ENCODE results near the gene UIMC1.
A peak's percentile ranks its signal among the peaks of the same experiment; 100 is the strongest.
"Not testable (repeated sequence)": the region's sequence is repeated elsewhere in the genome, so short reads cannot be mapped to it uniquely, and the experiment has no call there.

Gene UIMC1

GRCh38 chr5:176879663-176880361, 126.8 kb downstream of the UIMC1 start:
- DNase-seq, result no peak
- in situ Hi-C loops (cut with HindIII; ENCODE audit: low pct_ligation_motif_present, low pct_unique_long_range_greater_than_20kb, low sequenced_read_pairs), result no loop called here

GRCh38 chr5:176878906-176879662, 127.5 kb downstream of the UIMC1 start:
- no peak for DNase-seq
- in situ Hi-C loops (cut with HindIII; ENCODE audit: low pct_ligation_motif_present, low pct_unique_long_range_greater_than_20kb, low sequenced_read_pairs), result no loop called here

GRCh38 chr5:176878463-176878862, 128.1 kb downstream of the UIMC1 start:
- in situ Hi-C loops (cut with HindIII; ENCODE audit: low pct_ligation_motif_present, low pct_unique_long_range_greater_than_20kb, low sequenced_read_pairs), result no loop called here

GRCh38 chr5:176877793-176878331, 128.7 kb downstream of the UIMC1 start:
- no peak for DNase-seq
- in situ Hi-C loops (cut with HindIII; ENCODE audit: low pct_ligation_motif_present, low pct_unique_long_range_greater_than_20kb, low sequenced_read_pairs), result no loop called here

More at GRCh38 chr5:176878463-176878862, 128.1 kb downstream of the UIMC1 start:
- no peak for DNase-seq

- in situ Hi-C loops (cut with HindIII; ENCODE audit: low pct_ligation_motif_present, low pct_unique_long_range_greater_than_20kb, low sequenced_read_pairs), result no loop called here
- no peak for DNase-seq
These were observed 129.8 kb downstream of the UIMC1 start for GRCh38 chr5:176876506-176877431.

GRCh38 chr5:176875783-176876505, 130.6 kb downstream of the UIMC1 start:
- in situ Hi-C loops (cut with HindIII; ENCODE audit: low pct_ligation_motif_present, low pct_unique_long_range_greater_than_20kb, low sequenced_read_pairs), result no loop called here
- no peak for DNase-seq

- no peak for DNase-seq
- in situ Hi-C loops (cut with HindIII; ENCODE audit: low pct_ligation_motif_present, low pct_unique_long_range_greater_than_20kb, low sequenced_read_pairs), result no loop called here
These were observed 131.5 kb downstream of the UIMC1 start for GRCh38 chr5:176875014-176875550.

- DNase-seq, result no peak
- in situ Hi-C loops (cut with HindIII; ENCODE audit: low pct_ligation_motif_present, low pct_unique_long_range_greater_than_20kb, low sequenced_read_pairs), result no loop called here
These were observed 132.3 kb downstream of the UIMC1 start for GRCh38 chr5:176874198-176874780.

- in situ Hi-C loops (cut with HindIII; ENCODE audit: low pct_ligation_motif_present, low pct_unique_long_range_greater_than_20kb, low sequenced_read_pairs), result no loop called here
These were observed 132.9 kb downstream of the UIMC1 start for GRCh38 chr5:176873541-176874172.

GRCh38 chr5:176873011-176873410, 133.6 kb downstream of the UIMC1 start:
- DNase-seq, result not testable (repeated sequence)

More at GRCh38 chr5:176873541-176874172, 132.9 kb downstream of the UIMC1 start:
- no peak for DNase-seq

GRCh38 chr5:176872586-176872985, 134.0 kb downstream of the UIMC1 start:
- DNase-seq; in situ Hi-C loops (cut with HindIII; ENCODE audit: low pct_ligation_motif_present, low pct_unique_long_range_greater_than_20kb, low sequenced_read_pairs): not testable (repeated sequence)

More at GRCh38 chr5:176873011-176873410, 133.6 kb downstream of the UIMC1 start:
- in situ Hi-C loops (cut with HindIII; ENCODE audit: low pct_ligation_motif_present, low pct_unique_long_range_greater_than_20kb, low sequenced_read_pairs), result not testable (repeated sequence)

- in situ Hi-C loops (cut with HindIII; ENCODE audit: low pct_ligation_motif_present, low pct_unique_long_range_greater_than_20kb, low sequenced_read_pairs), result not testable (repeated sequence)
These were observed 135.9 kb downstream of the UIMC1 start for GRCh38 chr5:176870644-176871043.

GRCh38 chr5:176870110-176870591, 136.4 kb downstream of the UIMC1 start:
- in situ Hi-C loops (cut with HindIII; ENCODE audit: low pct_ligation_motif_present, low pct_unique_long_range_greater_than_20kb, low sequenced_read_pairs), result no loop called here
- peak; percentile 53 for DNase-seq

More at GRCh38 chr5:176870644-176871043, 135.9 kb downstream of the UIMC1 start:
- DNase-seq, result not testable (repeated sequence)

GRCh38 chr5:176869501-176870109, 137.0 kb downstream of the UIMC1 start:
- in situ Hi-C loops (cut with HindIII; ENCODE audit: low pct_ligation_motif_present, low pct_unique_long_range_greater_than_20kb, low sequenced_read_pairs), result no loop called here
- no peak for DNase-seq

- in situ Hi-C loops (cut with HindIII; ENCODE audit: low pct_ligation_motif_present, low pct_unique_long_range_greater_than_20kb, low sequenced_read_pairs), result no loop called here
- DNase-seq, result no peak
These were observed 137.8 kb downstream of the UIMC1 start for GRCh38 chr5:176868731-176869130.

GRCh38 chr5:176868126-176868525, 138.5 kb downstream of the UIMC1 start:
- in situ Hi-C loops (cut with HindIII; ENCODE audit: low pct_ligation_motif_present, low pct_unique_long_range_greater_than_20kb, low sequenced_read_pairs), result no loop called here
- no peak for DNase-seq

Measured in ACHN (cell line).